ENCODE results near the gene PCDHGA3. TPM values are rescaled to one million over a fixed set of nuclear protein-coding genes. Genes with fewer than 3 reads are reported as not detected.
A peak's percentile ranks its signal among the peaks of the same experiment; 100 is the strongest.

PCDHGA3 gene
- total RNA-seq, 1 donor from 2014 or later: 1.8 TPM

- DNase-seq (no peak), ATAC-seq (no peak)
- intact Hi-C loops (cut with DNase I): no loop called here
- Histone ChIP-seq H3K27ac (no peak overlapping the region), H3K4me1 (no peaks in the 10 kb centered on the region), H3K36me3 (no peaks in the 10 kb centered on the region), H3K4me3 (peak overlapping the region; percentile 39), H3K9me3 (peaks cover 60% of the 10 kb centered on the region), H3K27me3 (ENCODE audit: low read depth) (peaks cover 25% of the 10 kb centered on the region)
- TF ChIP-seq CTCF (IDR thresholded peaks at IDR 0.05): no peak
Measured at GRCh38 chr5:141355641-141356040, 12.0 kb downstream of the PCDHGA3 start.

GRCh38 chr5:141356133-141356532, 12.5 kb downstream of the PCDHGA3 start:
- Histone ChIP-seq H3K27ac (no peak overlapping the region), H3K4me3 (no peak overlapping the region), H3K4me1 (no peaks in the 10 kb centered on the region), H3K9me3 (peaks cover 62% of the 10 kb centered on the region), H3K36me3 (no peaks in the 10 kb centered on the region), H3K27me3 (ENCODE audit: low read depth) (peaks cover 27% of the 10 kb centered on the region)
- no peak for ATAC-seq
- no peak for TF ChIP-seq CTCF (IDR thresholded peaks at IDR 0.05)
- no peak for DNase-seq
- intact Hi-C loops (cut with DNase I): no loop called here

- TF ChIP-seq CTCF (IDR thresholded peaks at IDR 0.05): no peak
- Histone ChIP-seq H3K36me3 (no peaks in the 10 kb centered on the region), H3K27me3 (ENCODE audit: low read depth) (peaks cover 24% of the 10 kb centered on the region), H3K9me3 (peaks cover 62% of the 10 kb centered on the region), H3K27ac (no peak overlapping the region), H3K4me3 (no peak overlapping the region), H3K4me1 (no peaks in the 10 kb centered on the region)
- ATAC-seq (no peak), DNase-seq (no peak)
- intact Hi-C loops (cut with DNase I): no loop called here
Measured at GRCh38 chr5:141356950-141357349, 13.3 kb downstream of the PCDHGA3 start.

- TF ChIP-seq CTCF (IDR thresholded peaks at IDR 0.05): peak; percentile 37
- Histone ChIP-seq H3K9me3 (peaks cover 78% of the 10 kb centered on the region), H3K27me3 (ENCODE audit: low read depth) (peaks cover 28% of the 10 kb centered on the region), H3K36me3 (no peaks in the 10 kb centered on the region), H3K4me1 (no peaks in the 10 kb centered on the region), H3K27ac (no peak within 1 kb of the TSS), H3K4me3 (peak within 1 kb of the TSS; percentile 41)
- ATAC-seq (no peak), DNase-seq (no peak)
- intact Hi-C loops (cut with DNase I): no loop called here
Measured at GRCh38 chr5:141359790-141360426, 16.3 kb downstream of the PCDHGA3 start, which contains the start of gene PCDHGB2. Gene PCDHGB2, plus strand, starts transcription at chr5:141359994. Its CDS starts 142 bp downstream, at chr5:141360136.

GRCh38 chr5:141360685-141361084, 17.1 kb downstream of the PCDHGA3 start:
- no peak overlapping the region for H3K4me3 ChIP-seq
- no peak for TF ChIP-seq CTCF (IDR thresholded peaks at IDR 0.05)
- H3K27ac ChIP-seq: no peak overlapping the region
- peaks cover 78% of the 10 kb centered on the region for H3K9me3 ChIP-seq
- ATAC-seq (no peak), DNase-seq (no peak)
- intact Hi-C loops (cut with DNase I): no loop called here
- H3K27me3 ChIP-seq (ENCODE audit: low read depth): peaks cover 34% of the 10 kb centered on the region
- no peaks in the 10 kb centered on the region for H3K4me1 ChIP-seq
- H3K36me3 ChIP-seq: no peaks in the 10 kb centered on the region

All from lower lobe of right lung (tissue), 2 donors.